Activated effector memory CD4-positive, alpha-beta T cell treated with Interleukin-2 at 50 U/mL for 16 hours (primary cell): ENCODE data around the gene CA4.

Source experiments
- DNase-seq: peaks from one replicate; pipeline ENCODE4 v3.0.0-alpha.2; 2020

CA4 gene

GRCh38 chr17:60134396-60135150, 15.2 kb upstream of the CA4 start:
- no peak for DNase-seq

GRCh38 chr17:60135151-60135950, 14.4 kb upstream of the CA4 start:
- peak; percentile 66 for DNase-seq

GRCh38 chr17:60135951-60136666, 13.7 kb upstream of the CA4 start:
- no peak for DNase-seq

- no peak for DNase-seq
Measured at GRCh38 chr17:60137731-60138130, 12.0 kb upstream of the CA4 start.

- DNase-seq, result no peak
Measured at GRCh38 chr17:60138769-60139437, 10.9 kb upstream of the CA4 start.

GRCh38 chr17:60139438-60140285, 10.1 kb upstream of the CA4 start:
- DNase-seq, result peak; percentile 43

GRCh38 chr17:60141111-60142018, 8.4 kb upstream of the CA4 start:
- DNase-seq, result no peak

- DNase-seq, result peak; percentile 56
Measured at GRCh38 chr17:60142872-60143499, 6.8 kb upstream of the CA4 start.

GRCh38 chr17:60145006-60145935, 4.5 kb upstream of the CA4 start:
- no peak for DNase-seq

- DNase-seq, result no peak
Measured at GRCh38 chr17:60146206-60146605, 3.6 kb upstream of the CA4 start.

GRCh38 chr17:60147553-60148223, 2.1 kb upstream of the CA4 start:
- DNase-seq, result no peak

GRCh38 chr17:60148373-60148772, 1.4 kb upstream of the CA4 start:
- DNase-seq, result no peak

GRCh38 chr17:60151355-60151754, 1.6 kb downstream of the CA4 start:
- DNase-seq, result peak; percentile 7

- no peak for DNase-seq
Measured at GRCh38 chr17:60153606-60154390, 4.0 kb downstream of the CA4 start.

- DNase-seq, result no peak
Measured at GRCh38 chr17:60154616-60155426, 5.0 kb downstream of the CA4 start.

GRCh38 chr17:60155427-60155814, 5.6 kb downstream of the CA4 start:
- no peak for DNase-seq

- DNase-seq, result no peak
Measured at GRCh38 chr17:60155815-60156214, 6.0 kb downstream of the CA4 start.
